Stimulated activated CD8-positive, alpha-beta memory T cell treated with anti-CD3 and anti-CD28 coated beads, Interleukin-4, amount 100 ng/mL, for 4 hours (primary cell): ENCODE data around the gene BANF2.
"Not testable (repeated sequence)": the region's sequence is repeated elsewhere in the genome, so short reads cannot be mapped to it uniquely, and the experiment has no call there.

ENCODE experiments used
- DNase-seq, 2 donors: peaks; one replicate each; pipeline ENCODE4 v3.0.0-alpha.2; 2020; ENCODE audit warnings: low read depth in 2 of 2, low spot score in 1 of 2

Gene BANF2

DNA sequence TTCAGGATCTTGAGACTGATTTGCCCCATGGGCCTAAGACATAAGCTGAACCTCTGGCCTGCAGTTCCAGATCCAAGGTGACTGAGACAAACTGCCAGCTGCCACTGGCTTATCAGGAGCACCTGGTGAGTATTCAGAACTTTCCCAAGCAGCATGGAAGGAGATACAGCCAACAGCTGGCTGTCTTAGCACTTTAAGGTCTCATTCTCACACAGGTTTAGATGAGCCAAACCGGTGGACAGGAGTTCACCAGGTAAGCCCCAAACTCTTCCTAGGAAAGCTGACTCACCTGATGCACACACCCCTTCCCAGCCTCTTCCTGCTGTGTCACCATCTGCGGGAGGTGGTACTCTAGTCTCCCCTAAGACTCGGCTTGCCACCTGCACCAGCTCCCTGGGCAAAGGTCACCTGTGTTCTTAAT, at the start of gene BANF2:
Gene BANF2 (plus strand): TSS at position 36 of the 421 bp plus-strand sequence. CDS start 25,060 bp downstream, outside the sequence.
- DNase-seq, result no peak

DNA sequence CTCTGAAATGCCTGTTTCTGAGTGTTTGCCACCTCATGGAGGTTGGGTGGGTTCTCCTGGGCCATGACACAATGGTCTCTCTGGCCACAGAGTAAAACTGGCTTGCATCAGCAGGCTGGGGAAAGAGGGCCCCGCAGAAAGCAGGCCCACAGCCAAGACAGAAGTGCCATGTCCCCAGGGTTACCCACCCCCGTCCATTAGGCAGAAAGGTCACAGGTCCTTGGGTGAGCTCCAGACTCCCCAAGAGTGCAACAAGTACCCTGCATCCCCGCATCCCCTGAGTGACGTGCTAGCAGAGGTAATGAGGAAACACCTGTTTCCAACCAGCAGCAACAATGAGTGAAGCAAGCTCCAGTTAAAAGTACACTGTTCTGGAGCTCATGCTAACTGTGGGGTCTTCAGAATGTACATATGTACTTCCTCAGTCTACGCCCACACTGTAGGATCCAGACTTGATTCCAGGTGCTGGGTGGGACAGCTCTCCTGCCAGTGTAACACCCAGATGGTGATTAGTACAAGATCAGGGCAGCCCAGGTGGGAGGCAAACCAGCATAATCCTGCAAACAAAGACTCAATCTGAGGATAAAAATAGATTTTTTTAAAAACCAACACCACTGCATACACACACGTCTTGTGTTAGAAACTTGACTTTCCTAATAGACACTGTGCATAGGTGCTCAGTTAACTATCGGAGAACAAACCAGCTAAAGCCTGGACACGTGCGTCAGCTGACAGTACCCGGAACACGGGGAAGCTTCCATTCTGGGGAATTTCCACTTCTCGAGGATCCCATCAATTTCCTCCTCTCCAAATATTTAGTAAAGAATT, 49.3 kb upstream of the BANF2 start:
- no peak for DNase-seq

DNA sequence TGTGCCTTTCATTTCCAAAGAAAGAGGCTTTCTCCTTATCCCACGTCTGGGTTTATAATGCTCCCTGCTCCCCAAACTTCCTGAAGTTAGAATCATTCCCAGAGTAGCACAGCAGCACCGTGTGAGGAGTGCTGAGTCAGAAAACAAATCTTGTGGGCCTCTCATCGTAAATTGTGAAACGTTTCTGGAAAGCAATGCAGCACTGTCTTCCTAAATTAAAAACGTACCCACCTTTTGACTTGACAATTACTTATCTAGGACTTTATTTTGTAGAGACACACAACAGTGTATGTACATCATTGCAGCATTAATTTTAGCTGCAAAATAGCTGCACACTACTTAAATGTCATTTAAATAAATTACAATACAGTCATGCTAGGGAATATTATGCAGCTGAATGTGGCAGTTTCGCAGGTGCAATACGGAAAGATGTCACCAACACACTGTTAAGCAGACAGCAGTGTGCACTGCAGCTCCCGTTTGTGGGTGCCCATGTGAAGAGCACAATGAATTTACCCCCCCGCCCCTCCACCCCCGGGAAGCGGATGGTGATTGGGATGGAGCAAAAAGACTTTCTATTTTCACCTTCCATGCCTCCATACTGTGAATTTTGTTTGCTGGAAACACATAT, 48.5 kb upstream of the BANF2 start:
- DNase-seq, result no peak

DNA sequence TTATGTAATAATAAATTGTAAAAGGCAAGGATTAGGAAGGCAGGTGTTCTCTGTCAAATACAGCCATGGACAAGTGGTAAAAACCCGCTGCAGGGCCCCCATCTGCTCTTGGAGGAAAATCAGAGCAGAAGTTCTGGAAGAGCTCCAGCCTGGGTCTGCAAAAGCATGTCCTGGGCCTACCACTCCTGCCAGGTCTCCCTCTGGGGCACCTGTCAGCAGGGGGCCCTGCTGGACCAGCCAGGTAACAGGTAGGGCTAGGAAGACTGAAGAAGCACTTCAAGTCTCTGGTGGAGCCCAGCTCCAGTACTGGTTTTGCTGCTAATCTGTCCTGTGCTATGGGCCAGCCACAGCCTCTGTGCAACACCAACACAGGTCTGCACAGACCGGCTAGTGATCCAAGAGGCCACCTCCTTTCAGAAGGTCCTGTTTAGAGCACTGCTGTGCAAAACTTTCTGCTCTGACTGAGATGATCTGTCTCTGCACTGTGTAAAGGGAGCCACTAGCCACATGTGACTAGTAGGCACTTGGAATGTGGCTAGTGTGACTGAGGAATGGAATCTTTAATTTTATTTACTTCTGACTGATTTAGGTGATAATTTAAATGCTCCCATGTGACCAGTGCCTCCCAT, 47.9 kb upstream of the BANF2 start:
- no peak for DNase-seq

DNA sequence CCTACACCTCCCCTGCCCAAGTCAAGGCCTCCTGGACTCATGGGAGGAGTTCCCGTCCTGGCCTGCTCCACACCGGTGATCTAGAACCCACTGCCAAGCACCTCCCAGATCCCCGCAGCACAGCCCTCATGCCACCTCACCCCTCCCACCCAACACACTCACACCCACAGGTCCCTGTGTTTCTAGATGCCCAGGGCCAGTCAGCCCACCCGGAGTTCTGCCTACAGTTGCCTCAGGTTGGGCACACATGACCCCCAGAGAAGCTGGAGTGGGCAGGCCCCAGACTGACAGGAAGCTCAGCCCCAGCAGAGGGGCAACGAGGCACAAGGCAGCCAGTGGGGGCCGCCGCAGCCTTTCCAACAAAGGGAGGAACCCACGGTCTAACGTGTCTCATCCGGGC, 47.4 kb upstream of the BANF2 start:
- no peak for DNase-seq

DNA sequence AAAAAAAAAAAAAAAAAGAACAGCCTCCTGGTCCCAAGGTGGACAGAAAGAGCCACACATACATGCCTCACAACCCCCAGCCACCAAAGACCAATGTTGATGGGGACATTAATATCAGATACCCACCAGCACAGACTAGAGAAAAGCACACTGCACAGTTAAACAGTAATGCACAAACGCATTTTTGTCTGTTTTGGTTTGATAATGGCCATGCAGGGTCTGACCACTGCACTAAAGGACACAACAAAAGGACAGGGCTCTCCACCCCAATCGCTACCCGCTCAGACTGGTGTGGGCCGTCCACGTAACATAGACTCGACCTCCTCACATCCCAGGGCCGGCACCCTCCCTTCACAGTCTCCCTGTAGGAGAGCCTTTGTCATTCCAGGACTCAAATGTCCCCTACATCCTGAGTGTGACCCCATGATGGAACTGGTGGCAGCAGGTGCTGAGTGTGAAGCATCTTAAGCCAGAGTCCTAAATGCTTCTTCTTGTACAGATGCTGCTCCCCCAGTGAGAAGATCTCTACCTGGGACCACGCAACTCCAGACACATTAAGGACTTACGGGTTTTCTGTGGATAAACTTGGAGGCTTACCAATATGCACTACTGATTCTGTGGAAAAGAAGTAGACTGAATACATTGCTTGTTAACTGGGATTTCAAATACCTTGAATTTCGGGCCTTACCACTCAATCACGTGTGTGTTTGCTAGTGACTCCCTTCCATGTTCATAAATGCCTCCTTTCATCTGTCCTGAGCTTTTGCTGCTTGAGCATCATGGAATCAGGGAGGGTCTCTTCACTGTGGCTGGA, 45.7 kb upstream of the BANF2 start:
- DNase-seq, result no peak

DNA sequence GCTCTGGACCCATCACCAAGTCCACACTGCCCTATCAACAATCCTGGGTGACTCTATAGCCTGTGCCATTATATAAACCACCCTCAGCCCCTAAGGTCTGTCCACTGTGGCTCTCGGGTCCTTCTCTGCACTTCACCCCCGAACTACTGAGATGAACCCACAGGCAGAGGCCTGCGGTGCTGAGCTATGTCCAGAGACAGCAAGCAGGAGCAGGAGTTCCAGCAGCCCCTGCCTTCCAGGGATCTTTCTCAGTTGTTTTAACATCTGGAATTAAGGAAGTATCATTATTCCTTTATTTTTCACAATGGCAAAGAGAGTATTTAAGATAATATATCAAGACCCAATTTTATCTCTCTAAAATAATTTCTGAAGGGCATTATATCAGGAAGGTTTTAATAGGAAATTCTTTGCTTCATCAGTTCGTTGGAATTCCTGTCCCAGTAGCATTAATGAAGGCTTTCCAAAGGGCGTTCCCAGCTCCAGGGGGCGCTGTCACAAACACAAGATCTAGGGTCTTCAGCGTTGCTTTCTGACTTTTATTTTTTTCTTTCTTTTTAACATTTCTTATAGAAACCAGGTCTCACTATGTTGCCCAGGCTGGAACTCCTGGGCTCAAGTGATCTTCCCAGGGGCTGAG, 45.0 kb upstream of the BANF2 start:
- no peak for DNase-seq

DNA sequence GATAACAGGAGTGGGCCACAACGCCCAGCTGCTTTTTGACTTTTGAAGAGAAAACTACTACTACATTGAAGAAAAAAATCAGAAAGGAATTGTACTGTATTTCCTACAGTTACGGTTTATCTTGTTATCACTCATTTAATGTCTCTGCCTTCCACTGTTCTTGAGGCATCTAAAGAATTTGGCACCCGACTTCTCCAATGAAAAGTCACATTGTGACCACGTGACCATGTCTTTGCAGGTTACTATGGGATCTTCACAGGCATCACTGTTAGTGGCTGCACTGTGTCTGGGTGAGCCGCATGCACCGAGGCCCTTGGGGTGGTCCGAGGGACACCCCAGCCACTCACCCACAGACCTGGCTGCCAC, 44.5 kb upstream of the BANF2 start:
- DNase-seq, result no peak

DNA sequence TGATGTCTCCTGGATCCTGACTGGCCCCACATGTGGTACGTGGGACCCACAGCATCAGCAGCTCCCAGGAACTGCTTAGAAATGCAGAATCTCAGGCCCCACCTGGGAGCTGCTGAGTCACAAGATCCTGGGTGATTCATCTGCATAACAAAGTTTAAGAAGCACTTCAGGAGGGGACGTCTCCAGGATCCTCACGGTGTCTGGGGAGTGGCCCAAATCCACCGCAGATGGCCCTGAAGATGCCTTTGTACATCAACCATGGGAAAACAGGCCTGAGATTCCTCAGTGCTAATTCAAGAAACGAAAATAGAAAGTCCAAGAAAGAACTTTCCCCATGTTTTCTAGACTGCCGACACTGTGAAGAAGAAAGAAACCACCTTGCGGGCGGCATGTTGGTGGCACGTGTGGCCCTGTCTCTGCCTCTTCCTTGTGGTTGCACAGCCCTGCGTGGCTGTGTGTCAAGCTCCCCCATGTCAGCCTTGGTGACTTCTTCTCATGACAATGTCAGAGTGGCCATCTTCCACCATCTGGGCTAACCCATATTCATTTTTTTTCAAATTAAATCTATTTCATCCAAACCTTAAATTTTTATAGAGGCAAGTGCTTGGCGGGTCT, 43.8 kb upstream of the BANF2 start:
- no peak for DNase-seq

DNA sequence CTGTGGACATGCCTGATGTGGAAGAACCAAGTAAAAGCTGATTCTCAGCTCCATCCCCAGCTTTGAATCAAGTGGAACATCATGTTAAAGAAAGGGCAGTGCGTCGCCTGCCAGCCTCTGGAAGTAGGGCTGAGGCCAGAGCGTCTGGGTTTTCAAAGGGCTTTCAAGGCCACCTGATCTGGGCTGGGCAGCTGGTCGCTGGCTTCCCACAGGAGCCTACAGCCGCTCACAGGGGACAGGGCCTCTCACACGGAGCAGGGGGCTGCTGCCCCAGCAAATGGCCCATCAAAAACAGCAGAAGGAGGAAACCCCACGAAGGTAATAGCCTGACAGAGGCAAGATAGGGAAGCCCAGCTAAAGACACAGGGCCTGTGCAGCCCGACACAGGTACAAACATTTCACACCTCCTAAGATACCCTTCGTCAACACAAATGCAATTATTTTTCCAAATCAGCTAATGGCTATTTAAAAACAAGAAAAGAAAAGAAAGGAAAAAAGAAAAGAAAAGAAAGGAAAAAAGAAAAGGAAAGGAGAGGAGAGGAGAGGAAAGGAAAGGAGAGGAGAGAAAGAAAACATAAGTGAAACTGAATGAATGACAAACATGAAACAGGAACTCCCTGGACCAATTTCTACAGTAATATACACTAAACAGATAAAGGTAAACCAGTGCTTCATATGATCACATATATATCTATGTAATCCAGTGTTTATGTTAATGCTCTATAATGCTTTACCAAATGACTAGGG, 42.5 kb upstream of the BANF2 start:
- no peak for DNase-seq

DNA sequence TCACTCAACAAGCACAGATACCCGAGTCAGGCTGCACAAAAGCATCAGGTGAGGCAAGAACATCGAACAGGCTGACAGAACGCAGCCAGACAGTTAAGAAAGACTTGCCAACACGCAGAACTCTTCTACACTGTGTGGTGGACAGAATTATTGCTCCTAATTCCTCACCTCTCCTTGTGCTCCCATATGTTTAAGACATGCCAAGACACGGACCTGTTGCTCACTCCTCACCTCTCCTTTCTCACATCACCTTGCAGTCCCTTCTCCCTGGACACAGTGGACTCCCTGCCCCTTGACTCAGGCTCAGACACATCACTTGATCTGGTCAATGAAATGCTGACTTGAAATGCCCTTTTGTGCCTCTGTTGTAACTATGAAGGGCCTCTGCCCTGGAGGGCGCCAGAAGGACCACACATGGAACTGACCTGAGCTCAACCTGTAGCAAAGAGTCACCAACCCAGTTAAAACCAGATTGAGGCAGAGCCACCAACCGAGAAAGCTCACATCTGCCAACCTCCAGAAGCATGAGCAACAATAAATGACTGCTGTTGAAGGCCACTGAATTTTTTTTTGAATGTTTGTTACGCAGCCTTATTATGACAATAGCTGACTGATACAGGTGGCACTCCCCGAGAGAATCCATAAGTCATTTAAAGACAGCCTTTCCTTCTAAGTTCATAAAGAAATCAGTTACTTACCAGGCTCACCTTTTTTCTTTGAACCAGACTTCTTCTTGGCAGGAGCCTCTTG, 41.7 kb upstream of the BANF2 start:
- DNase-seq, result no peak

DNA sequence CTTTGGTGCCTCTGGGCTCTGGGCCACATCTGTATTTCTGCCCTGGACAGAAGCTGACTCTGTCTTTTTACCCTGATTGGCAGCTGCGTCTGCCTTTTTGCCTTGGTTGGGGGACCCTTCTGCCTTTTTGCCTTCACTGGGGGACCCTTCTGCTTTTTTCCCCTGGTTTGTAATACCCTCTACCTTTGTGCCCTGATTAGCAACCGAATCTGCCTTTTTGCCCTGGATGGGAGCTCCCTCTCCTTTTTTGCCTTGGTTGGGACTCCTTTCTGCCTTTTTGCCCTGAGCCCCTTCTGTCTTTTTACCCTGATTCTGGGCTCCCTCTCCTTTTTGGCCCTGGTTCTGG, 41.1 kb upstream of the BANF2 start:
- no peak for DNase-seq

DNA sequence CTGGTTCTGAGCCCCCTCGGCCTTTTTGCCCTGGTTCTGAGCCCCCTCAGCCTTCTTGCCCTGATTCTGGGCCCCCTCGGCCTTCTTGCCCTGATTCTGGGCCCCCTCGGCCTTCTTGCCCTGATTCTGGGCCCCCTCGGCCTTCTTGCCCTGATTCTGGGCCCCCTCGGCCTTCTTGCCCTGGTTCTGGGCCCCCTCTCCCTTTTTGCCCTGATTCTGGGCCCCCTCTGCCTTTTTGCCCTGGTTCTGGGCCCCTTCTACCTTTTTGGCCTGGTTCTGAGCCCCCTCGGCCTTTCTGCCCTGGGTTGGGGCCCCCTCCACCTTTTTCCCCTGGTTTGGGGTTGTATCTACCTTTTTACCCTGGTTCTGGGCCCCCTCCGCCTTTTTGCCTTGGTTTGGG, 40.4 kb upstream of the BANF2 start:
- not testable (repeated sequence) for DNase-seq

DNA sequence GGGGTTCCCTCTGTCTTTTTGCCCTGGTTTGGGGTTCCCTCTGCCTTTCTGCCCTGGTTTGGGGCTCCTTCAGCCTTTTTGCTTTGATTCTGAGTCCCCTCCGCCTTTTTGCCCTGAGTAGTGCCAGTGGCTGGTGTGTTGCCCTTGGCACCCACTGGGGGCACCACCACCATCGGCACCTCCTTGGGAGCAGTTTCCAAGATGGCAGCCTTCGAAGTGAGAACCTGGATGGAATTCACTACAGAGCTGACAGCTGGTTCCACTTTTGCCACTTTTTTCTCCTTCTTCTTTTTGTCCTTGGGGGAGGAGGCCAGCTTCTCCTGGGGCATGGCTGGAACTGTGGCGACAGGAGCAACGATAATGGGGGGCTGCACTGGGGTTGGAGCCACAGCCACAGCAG, 40.0 kb upstream of the BANF2 start:
- no peak for DNase-seq

DNA sequence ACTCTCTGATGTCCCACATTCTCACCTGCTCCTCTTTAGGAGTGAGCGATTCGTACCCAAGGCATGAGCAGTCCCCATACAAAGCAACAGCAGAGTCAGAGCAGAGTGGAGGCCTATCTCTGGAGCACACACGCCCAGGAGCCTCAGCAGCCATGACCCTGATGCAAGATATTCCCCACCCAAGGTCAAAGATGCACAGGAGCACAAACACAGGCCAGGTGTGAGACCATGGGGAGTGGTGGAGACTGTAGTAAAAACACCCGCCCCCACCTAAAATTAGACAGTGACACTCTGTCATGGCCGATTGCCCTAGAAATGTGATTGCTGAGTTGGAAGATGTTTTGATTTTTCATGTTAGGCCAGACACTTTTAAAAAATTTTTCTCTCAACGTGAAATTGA, 39.1 kb upstream of the BANF2 start:
- no peak for DNase-seq

DNA sequence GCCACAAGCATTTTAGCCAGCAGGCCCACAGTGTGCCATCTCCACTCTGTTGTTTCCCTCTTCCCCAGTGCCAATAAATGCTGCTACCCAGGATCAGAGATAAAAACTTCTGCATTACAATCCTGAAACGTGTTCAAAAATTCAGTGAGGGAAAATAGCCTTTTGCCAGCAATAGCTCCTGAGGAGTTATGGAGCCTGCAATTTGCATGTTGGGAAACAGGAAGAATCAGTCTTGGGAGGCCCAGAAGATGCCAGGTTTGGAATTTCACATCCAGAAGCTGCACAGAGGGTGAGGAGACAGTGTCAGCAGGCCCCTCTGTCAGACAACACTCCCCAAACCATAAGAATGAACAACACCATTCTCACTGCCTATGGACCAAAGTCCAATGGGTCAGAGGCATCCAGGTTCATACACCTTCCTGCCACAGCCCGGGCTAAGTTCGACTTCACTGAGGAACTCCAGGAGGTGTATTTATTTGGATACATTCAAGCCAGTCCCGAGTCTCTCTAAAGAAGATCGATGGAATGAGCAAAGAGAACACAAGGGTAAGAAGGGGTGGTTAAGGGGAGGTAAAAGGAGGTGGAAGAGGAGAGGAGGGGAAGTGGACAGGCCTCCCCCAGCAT, 38.5 kb upstream of the BANF2 start:
- no peak for DNase-seq

DNA sequence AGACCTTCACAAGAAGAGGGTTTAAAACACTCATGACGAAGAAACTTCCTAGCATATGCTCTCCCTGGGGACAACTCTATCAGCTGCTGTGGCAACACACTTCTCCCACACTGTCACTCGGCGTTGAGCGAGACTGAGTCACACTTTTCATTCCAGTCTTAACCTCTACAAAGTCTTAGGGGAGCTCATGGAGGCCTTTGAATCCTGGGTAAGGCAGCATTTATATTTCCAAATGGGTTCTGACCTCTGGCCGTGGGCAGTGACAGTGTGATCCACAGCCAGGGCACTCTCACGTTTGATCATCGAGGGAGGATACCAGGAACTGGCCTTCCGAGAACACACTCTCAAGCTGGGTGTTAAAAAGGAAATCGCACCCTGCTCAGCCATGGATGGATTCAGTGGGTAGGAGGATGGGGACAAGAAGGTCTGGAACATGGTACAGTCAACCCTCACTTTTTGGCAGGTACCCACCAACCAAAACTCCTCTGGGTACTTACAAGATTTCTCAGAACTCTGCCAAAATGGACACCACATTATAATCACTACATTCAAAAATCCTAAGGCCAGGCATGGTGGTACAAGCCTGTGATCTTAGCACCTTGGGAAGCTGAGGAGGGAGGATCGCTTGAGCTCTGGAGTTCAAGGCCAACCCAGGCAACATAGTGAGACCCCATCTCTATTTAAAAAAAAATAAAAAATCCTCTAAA, 37.3 kb upstream of the BANF2 start:
- DNase-seq, result no peak

DNA sequence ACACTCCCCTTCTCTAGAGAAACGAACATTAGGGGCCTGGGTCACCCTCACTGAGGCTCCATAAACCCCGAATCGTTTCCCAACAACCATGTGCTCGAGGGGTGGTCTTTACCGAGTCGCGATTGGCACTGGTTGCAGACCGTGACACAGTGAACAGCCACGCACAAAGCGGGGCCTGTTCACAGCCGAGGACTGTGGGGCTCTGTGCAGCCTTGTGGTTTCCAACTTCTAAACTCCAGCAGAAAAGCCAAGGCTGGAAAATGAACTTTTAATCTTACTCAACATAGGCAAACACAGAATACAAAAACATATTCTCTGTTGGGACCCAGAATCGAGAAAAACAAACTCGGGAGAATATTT, 36.7 kb upstream of the BANF2 start:
- DNase-seq, result no peak
